Brain microvascular endothelial cell (primary cell): Measurements from ENCODE around the gene CST3.

Source experiments
- DNase-seq: peaks from one replicate; pipeline ENCODE4 v3.0.0-alpha.2; 2020
- H3K27ac ChIP-seq: fragments of 250-450 bp; sonication (Bioruptor Pico); 2 replicates; pipeline ENCODE4 v1.5.1; 2020; ENCODE audit warnings: mild to moderate bottlenecking, moderate library complexity
- H3K27me3 ChIP-seq: fragments of 250-450 bp; sonication (Bioruptor Pico); replicated peaks from 2 replicates; pipeline ENCODE4 v1.5.1; 2020; ENCODE audit warnings: mild to moderate bottlenecking
- H3K36me3 ChIP-seq: fragments of 250-450 bp; sonication (Bioruptor Pico); replicated peaks from 2 replicates; pipeline ENCODE4 v1.5.1; 2020; ENCODE audit warnings: mild to moderate bottlenecking
- H3K4me3 ChIP-seq: 2 replicates; pipeline ENCODE4 v1.5.1; 2011; ENCODE audit warnings: low read depth, mild to moderate bottlenecking, control low read depth, low read length, moderate library complexity
- in situ Hi-C: cut with HindIII; loops from 2 replicates; pipeline ENCODE4 v1.10.0; 2017; ENCODE audit warnings: low sequenced_read_pairs, low pct_ligation_motif_present
- TF ChIP-seq, protein P1 (sequence below): IDR thresholded peaks from 2 replicates; pipeline ENCODE4 v1.5.1; 2011; ENCODE audit warnings: low read depth, mild to moderate bottlenecking, moderate library complexity, low read length, control low read depth, inconsistent platforms; ENCODE audit errors: missing control alignments

CST3 gene

GRCh38 chr20:23602699-23603098 is 35.1 kb downstream of the CST3 start:
- DNase-seq, result no peak
- Histone ChIP-seq H3K27ac (no peak overlapping the region), H3K36me3 (no peaks in the 10 kb centered on the region), H3K27me3 (no peaks in the 10 kb centered on the region), H3K4me3 (no peak overlapping the region)
- TF ChIP-seq, protein P1, sequence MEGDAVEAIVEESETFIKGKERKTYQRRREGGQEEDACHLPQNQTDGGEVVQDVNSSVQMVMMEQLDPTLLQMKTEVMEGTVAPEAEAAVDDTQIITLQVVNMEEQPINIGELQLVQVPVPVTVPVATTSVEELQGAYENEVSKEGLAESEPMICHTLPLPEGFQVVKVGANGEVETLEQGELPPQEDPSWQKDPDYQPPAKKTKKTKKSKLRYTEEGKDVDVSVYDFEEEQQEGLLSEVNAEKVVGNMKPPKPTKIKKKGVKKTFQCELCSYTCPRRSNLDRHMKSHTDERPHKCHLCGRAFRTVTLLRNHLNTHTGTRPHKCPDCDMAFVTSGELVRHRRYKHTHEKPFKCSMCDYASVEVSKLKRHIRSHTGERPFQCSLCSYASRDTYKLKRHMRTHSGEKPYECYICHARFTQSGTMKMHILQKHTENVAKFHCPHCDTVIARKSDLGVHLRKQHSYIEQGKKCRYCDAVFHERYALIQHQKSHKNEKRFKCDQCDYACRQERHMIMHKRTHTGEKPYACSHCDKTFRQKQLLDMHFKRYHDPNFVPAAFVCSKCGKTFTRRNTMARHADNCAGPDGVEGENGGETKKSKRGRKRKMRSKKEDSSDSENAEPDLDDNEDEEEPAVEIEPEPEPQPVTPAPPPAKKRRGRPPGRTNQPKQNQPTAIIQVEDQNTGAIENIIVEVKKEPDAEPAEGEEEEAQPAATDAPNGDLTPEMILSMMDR, result no peak
- in situ Hi-C loops, result no loop called here

DNA sequence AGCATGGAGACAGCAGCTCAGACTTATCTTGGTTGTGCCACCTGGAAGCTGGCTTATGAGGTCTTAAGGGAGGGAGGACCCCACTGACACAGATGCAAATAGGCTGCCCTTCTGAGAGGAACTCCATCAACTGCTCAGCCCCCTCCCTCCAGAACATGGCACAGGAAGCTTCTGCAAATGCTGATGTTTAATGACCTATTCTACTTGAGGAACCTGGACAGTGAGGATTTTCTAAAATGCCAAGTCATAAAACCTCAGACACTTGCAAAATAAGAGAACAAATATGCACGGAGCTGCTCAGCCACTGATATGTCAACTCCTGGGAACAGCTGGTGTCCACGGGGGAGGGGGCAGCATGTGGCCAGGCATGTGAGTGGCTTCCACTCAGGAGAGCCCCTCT is 35.5 kb downstream of the CST3 start:
- no peaks in the 10 kb centered on the region for H3K36me3 ChIP-seq
- TF ChIP-seq, protein P1, result no peak
- DNase-seq, result no peak
- H3K27ac ChIP-seq, result no peak overlapping the region
- H3K4me3 ChIP-seq, result no peak overlapping the region
- H3K27me3 ChIP-seq, result no peaks in the 10 kb centered on the region
- in situ Hi-C loops, result no loop called here

DNA sequence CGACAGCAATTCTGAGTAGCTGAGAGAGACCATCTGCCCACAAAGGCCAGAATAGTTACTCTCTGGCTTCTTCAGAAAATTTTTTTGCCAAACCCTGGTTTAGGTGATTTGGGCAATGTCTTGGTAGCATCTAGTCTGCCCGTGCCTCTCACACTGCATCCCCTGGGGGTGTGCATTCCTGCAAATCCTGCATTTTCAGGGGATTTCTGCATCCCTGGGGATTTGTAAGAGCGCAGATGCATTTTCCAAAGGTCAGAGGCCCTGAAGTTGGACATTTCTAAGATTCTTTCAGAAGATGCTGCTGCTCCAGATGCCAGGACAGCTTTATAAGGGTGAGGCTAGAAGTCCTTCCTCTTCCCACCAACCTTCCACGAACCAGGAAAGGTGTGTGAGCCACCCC is 36.0 kb downstream of the CST3 start:
- in situ Hi-C loops, result no loop called here
- TF ChIP-seq, protein P1, result no peak
- no peak for DNase-seq
- no peaks in the 10 kb centered on the region for H3K36me3 ChIP-seq
- H3K27me3 ChIP-seq, result no peaks in the 10 kb centered on the region
- H3K27ac ChIP-seq, result no peak overlapping the region
- H3K4me3 ChIP-seq, result no peak overlapping the region

DNA sequence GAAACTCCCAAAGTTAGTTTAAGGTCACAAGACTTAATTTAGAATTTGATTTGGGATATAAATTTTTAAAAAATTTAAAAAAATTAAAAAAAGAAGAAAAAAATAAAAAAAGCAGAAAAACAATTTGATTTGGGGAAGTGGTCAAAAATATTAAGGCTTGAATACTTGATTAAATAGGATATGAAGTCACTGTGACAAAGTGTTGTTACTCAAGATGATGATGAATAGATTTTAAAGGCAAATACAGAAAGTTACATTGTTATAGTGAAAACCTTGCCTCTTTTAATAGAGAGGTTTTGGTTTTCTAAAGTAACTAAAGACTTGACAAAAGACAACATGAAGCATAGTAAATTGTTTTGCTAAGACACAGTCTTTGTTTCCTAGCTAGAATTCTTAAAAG is 39.3 kb downstream of the CST3 start:
- in situ Hi-C loops, result no loop called here
- Histone ChIP-seq H3K27me3 (no peaks in the 10 kb centered on the region), H3K27ac (no peak overlapping the region), H3K4me3 (no peak overlapping the region), H3K36me3 (no peaks in the 10 kb centered on the region)
- TF ChIP-seq, protein P1, result no peak
- no peak for DNase-seq

DNA sequence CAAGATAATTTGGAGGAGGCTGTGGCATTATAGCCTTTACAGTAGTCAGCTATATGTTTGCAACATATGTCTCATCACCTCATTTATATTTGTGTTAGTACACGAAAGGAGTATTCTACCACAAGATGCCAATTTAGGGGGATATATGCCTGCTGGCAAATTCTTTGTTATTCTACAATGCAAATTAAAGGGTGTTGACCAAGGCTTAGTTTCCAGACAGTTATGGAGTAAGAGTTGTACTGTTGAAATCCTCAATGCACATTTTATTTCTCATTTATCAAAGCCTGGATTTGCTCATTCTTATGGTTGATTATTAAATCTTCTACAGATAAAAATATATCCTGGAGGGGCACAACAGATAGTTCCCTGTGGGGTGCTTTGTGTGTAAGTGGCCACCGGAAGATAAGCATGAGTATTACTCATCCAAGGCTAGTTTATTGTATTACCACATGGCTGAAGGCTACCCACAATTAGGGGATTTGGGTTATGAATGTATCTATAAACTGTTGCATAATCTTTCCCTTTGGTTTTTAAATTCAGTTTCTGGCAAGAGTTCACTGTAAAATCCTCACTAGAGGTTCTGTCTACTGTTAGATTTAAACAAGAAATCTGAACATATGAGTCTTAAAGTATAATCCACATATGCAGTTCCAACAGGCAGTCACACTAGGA is 41.0 kb downstream of the CST3 start:
- no peaks in the 10 kb centered on the region for H3K27me3 ChIP-seq
- TF ChIP-seq, protein P1, result no peak
- peak; percentile 11 for DNase-seq
- no peak overlapping the region for H3K27ac ChIP-seq
- in situ Hi-C loops, result no loop called here
- H3K4me3 ChIP-seq, result no peak overlapping the region
- no peaks in the 10 kb centered on the region for H3K36me3 ChIP-seq

GRCh38 chr20:23595941-23596340 is 41.8 kb downstream of the CST3 start:
- in situ Hi-C loops, result no loop called here
- TF ChIP-seq, protein P1, result no peak
- no peaks in the 10 kb centered on the region for H3K36me3 ChIP-seq
- H3K27ac ChIP-seq, result no peak overlapping the region
- H3K4me3 ChIP-seq, result no peak overlapping the region
- DNase-seq, result no peak
- no peaks in the 10 kb centered on the region for H3K27me3 ChIP-seq
